ENCODE measurements around the gene STIM2.
"Not testable (repeated sequence)": the region's sequence is repeated elsewhere in the genome, so short reads cannot be mapped to it uniquely, and the experiment has no call there.

STIM2 gene

GRCh38 chr4:26953366-26953765 lies 92.7 kb downstream of the STIM2 start:
- DNase-seq: no peak

- no peak for DNase-seq
These were observed 93.3 kb downstream of the STIM2 start for GRCh38 chr4:26953770-26954423.

- DNase-seq: no peak
These were observed 94.6 kb downstream of the STIM2 start for GRCh38 chr4:26955241-26955640.

GRCh38 chr4:26958925-26959653 lies 98.4 kb downstream of the STIM2 start:
- DNase-seq: no peak

- DNase-seq: no peak
These were observed 99.0 kb downstream of the STIM2 start for GRCh38 chr4:26959654-26960047.

GRCh38 chr4:26962720-26963119 lies 102.1 kb downstream of the STIM2 start:
- DNase-seq: no peak

- DNase-seq: no peak
These were observed 103.9 kb downstream of the STIM2 start for GRCh38 chr4:26964512-26964911.

GRCh38 chr4:26964994-26965393 lies 104.4 kb downstream of the STIM2 start:
- DNase-seq: no peak

GRCh38 chr4:26975464-26976181 lies 115.0 kb downstream of the STIM2 start:
- DNase-seq: not testable (repeated sequence)

- DNase-seq: no peak
These were observed 117.9 kb downstream of the STIM2 start for GRCh38 chr4:26978387-26979053.

- DNase-seq: no peak
These were observed 124.3 kb downstream of the STIM2 start for GRCh38 chr4:26984896-26985295.

- DNase-seq: no peak
These were observed 125.2 kb downstream of the STIM2 start for GRCh38 chr4:26985873-26986272.

- no peak for DNase-seq
These were observed 126.5 kb downstream of the STIM2 start for GRCh38 chr4:26987191-26987590.

GRCh38 chr4:26991057-26991456 lies 130.4 kb downstream of the STIM2 start:
- no peak for DNase-seq

GRCh38 chr4:26992657-26993361 lies 132.2 kb downstream of the STIM2 start:
- DNase-seq: peak in 23 of 56 donors; percentile 1 to 52 (median 12)

- DNase-seq: no peak
These were observed 132.9 kb downstream of the STIM2 start for GRCh38 chr4:26993539-26993938.

GRCh38 chr4:26993967-26994366 lies 133.3 kb downstream of the STIM2 start:
- DNase-seq: no peak

- DNase-seq: no peak
These were observed 134.7 kb downstream of the STIM2 start for GRCh38 chr4:26995316-26995715.

GRCh38 chr4:26996745-26997144 lies 136.1 kb downstream of the STIM2 start:
- no peak for DNase-seq

GRCh38 chr4:26999689-27000088 lies 139.0 kb downstream of the STIM2 start:
- no peak for DNase-seq

- DNase-seq: no peak
These were observed 139.5 kb downstream of the STIM2 start for GRCh38 chr4:27000122-27000521.

All from nucleus accumbens (tissue), 56 donors.